GM13976 (cell line): ENCODE results near the gene SEMA6B.

ENCODE experiments used
- DNase-seq: peaks from one replicate; pipeline ENCODE4 v3.0.0; 2012; ENCODE audit warnings: low spot score
- in situ Hi-C: fragments of 300-500 bp; cut with MboI; formaldehyde crosslinking; loops from one replicate; pipeline ENCODE4 v1.12.0; 2022; ENCODE audit warnings: low sequenced_read_pairs, mixed read lengths, inconsistent platforms; ENCODE audit not compliant: unreplicated experiment
- TF ChIP-seq, protein P1 (sequence below): IDR thresholded peaks from 2 replicates; pipeline ENCODE4 v1.5.1; 2012; ENCODE audit warnings: borderline replicate concordance, mild to moderate bottlenecking; ENCODE audit not compliant: insufficient read depth; ENCODE audit errors: extremely low read depth, missing control alignments, control extremely low read depth

SEMA6B gene

DNA sequence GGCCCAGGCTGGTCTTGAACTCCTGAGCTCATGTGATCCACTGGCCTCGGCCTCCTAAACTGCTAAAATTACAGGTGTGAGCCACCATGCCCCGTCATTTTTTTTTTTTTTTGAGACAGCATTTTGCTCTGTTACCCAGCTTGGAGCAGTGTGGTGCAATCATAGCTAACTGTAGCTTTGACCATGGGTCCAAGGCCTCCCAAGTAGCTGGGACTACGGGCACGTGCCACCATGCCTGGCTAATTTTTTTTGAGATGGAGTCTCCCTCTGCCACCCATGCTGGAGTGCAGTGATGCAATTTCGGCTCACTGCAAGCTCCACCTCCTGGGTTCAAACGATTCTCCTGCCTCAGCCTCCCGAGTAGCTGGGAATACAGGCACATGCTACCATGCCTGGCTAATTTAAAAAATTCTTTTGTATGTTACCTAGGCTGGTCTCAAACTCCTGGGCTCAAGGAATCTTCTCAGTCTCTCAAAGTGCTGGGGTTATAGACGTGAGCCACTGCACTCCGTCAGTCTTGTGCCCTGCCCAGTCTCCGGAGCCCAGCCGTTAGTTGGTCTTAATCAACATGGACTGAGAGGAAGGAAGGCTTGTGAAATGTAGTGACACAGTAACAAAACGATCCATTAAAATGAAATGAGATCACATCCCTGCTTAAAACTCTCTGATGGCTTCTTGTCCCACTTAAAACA is 18.2 kb downstream of the SEMA6B start:
- no peak for DNase-seq
- TF ChIP-seq, protein P1, sequence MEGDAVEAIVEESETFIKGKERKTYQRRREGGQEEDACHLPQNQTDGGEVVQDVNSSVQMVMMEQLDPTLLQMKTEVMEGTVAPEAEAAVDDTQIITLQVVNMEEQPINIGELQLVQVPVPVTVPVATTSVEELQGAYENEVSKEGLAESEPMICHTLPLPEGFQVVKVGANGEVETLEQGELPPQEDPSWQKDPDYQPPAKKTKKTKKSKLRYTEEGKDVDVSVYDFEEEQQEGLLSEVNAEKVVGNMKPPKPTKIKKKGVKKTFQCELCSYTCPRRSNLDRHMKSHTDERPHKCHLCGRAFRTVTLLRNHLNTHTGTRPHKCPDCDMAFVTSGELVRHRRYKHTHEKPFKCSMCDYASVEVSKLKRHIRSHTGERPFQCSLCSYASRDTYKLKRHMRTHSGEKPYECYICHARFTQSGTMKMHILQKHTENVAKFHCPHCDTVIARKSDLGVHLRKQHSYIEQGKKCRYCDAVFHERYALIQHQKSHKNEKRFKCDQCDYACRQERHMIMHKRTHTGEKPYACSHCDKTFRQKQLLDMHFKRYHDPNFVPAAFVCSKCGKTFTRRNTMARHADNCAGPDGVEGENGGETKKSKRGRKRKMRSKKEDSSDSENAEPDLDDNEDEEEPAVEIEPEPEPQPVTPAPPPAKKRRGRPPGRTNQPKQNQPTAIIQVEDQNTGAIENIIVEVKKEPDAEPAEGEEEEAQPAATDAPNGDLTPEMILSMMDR: no peak
- in situ Hi-C loops: no loop called here

- DNase-seq: peak; percentile 77
- TF ChIP-seq, protein P1: no peak
- in situ Hi-C loops: no loop called here
Observed at GRCh38 chr19:4539693-4540581, 19.5 kb downstream of the SEMA6B start, which contains the start of gene LRG1. TSS of gene LRG1 (minus strand) at chr19:4540036. CDS start at chr19:4540013, 23 bp downstream.

DNA sequence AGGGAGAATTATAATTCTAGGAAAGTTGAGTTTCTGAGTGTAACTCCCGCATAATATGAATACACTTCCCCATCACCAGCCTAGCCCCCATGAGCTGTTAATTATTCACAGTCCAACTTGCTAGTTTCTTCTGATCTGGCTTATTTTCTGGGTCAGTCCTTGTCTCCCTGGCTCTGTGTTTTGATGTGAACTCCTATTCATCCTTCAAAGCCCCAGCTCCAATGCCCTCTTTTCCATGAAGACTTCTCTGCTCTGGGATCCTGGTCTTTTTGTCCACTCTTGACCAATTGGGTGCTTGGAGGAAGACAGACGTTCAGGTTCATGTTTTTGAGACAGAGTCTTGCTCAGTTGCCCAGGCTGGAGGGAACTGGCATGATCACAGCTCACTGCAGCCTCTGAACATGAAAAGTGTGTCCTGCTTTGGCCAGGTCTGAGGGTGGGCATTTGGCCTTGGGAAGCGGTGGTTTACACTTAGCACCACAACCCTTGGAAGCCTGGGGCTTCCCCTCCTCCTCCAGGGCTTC is 20.3 kb downstream of the SEMA6B start:
- in situ Hi-C loops: no loop called here
- no peak for DNase-seq
- TF ChIP-seq, protein P1: no peak

DNA sequence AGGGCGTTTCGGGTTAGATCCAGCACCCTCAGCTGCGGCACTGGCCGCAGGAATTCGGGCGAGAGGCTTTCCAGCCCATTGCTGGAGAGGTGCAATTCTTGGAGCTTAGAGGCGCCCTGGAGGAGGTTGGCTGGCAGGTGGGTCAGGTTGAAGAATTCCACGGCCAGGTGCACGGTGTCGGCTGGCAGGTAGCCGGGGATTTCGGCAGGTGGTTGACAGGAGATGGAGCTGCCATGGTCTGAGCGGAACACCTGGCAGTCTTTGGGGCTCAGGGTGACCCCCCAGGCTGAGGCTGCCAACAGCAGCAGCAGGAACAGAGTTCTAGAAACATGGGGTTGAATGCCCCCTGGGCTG is 20.9 kb downstream of the SEMA6B start:
- TF ChIP-seq, protein P1: no peak
- in situ Hi-C loops: no loop called here
- DNase-seq: no peak

DNA sequence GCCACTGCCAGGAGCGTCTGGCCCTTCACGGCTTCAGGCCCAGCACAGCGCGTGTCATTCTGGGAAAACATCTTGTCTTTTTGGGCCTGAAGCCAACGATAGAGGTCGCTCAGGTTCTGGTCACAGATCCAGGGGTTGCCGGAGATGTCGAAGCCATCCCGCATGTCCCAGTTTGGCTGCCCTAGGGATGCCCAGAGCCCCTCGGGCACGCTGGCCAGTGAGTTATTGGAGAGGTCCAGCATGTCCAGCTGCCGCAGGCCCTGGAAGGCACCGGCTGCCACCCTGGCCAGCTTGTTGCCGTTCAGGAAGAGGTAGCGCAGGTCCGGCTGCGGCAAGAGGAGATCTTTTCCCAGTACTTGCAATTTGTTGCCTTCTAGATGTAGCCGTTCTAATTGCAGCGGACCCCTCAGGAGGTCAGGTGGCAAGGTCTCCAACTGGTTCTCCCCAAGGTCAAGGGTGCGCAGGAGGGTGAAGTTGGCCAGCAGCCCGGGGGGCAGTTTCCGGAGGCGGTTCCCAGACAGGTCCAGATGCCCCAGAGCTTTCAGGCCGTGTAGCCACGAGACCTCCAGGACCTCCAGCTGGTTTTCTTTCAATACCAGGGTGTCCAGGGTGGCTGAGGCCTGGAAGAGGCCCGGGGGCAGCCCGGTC is 21.4 kb downstream of the SEMA6B start:
- DNase-seq: no peak
- TF ChIP-seq, protein P1: no peak
- in situ Hi-C loops: no loop called here

GRCh38 chr19:4536798-4537197 is 22.7 kb downstream of the SEMA6B start:
- in situ Hi-C loops: no loop called here
- TF ChIP-seq, protein P1: no peak
- no peak for DNase-seq
